Measurements from ENCODE around the gene RNF150.

RNF150 gene

DNA sequence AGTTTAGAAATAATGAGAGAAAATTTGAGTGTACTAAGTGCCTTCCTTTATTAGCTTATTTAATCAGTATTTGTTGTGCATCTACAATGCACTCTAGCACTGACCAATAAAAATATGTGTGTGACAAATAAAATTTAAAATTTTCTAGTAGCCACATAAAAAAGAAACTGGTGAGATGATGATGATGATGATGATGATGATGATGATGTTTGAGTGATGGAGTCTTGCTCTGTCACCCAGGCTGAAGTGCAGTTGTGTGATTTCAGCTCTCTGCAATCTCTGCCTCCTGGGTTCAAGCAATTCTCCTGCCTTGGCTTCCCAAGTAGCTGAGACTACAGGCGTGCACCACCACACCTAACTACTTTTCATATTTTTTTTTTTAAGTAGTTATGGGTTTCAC lies 110.2 kb downstream of the RNF150 start:
- no peak for DNase-seq (ENCODE audit: low read depth)

DNA sequence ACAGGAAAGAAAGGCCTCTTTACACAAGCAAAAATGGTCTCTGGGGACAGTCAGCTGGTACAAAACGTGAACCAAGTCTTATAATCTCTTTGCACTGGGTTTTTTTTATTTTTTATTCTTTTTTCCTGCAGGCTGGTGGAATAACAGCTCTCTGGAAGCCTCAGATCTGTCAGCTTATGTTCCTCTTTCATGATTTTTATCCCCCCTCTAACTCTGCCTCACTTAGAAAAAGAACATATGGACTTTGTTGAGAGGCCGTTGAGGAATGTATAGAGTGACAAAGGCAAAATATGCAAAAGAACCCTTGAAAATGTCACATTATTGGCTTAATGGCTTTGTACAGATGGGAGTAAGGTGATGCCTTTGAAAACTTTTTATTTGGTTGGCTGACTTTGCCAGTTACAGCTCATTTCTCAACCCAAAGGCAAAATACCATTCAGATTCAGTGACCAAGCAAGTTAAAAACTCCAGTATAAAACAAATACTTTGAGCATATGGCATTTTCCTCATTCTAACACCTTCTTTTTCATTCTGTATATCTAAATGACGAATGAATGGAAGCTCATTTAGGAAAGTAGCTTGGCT lies 111.1 kb downstream of the RNF150 start:
- DNase-seq (ENCODE audit: low read depth): no peak

DNA sequence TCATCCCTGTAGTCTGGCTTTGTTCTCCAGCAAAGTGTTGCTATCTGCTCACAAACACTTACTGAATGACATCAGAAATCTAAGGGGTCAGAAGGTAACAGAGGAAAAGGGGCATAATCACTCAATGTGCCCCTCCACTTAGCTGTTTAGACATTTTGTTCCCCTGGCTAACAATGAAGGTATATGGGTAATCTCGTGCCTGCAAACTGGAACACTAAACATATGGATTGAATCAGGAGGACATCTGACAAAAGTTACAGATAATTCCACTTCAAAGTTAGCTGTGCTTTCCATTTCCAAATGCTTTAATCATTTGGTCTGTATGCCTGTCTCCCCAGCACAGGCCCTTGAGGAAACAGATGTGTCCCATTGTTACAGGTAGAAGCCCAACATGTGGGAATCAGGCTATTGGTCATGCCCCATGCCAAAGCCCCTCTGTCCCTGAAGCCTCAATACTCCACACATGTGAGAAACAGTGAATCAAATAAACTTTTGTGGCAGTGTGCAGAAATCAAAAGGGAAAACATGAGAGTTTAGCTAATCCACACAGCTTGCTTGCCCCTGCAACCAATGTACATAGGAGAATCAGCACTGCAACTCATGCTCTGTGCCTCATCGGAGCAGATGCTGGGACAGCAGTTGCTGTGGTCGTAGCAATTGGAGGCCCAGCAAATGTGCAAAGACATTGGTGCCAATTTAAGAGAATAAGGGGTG lies 111.7 kb downstream of the RNF150 start:
- DNase-seq (ENCODE audit: low read depth): no peak

DNA sequence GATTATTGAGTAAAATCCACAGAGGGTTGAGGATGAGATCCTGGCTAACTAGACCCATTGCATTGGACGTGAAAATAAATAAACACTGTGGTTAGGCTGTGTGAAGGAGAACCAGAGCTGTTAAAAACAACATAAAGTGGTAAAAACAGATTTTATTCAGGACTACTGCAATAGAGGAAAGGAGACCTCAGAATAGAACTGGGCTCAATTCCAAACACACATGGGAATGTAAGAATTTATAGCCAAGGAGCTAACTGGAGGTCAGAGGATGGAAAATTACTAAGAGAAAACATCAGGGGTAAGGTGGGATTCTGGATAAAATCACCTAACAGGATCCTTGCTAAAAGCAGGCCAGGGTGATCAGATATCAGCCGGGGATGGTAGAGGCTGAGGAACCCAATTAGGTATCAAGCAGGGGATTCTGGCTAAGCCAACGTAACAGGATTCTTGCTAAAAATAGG lies 112.4 kb downstream of the RNF150 start:
- no peak for DNase-seq (ENCODE audit: low read depth)

DNA sequence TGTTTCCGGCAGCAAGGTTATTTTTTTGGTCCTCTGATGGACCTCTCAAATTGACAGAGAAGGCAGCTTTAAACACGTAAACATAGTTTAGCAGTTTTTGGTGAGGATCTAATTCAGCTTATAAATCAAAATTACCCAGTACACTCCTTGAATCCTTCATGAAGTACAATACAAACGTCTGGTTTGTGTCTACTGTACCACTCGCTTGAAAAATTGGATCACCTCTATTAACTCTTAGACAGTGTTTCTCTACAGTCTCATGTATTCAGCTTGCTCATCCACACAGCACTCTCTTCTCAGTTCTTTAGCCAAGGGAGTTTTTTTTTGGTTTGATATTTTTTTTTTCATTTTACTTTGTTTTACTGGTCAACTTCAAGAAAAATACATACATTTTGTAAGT lies 113.5 kb downstream of the RNF150 start:
- DNase-seq (ENCODE audit: low read depth): no peak

DNA sequence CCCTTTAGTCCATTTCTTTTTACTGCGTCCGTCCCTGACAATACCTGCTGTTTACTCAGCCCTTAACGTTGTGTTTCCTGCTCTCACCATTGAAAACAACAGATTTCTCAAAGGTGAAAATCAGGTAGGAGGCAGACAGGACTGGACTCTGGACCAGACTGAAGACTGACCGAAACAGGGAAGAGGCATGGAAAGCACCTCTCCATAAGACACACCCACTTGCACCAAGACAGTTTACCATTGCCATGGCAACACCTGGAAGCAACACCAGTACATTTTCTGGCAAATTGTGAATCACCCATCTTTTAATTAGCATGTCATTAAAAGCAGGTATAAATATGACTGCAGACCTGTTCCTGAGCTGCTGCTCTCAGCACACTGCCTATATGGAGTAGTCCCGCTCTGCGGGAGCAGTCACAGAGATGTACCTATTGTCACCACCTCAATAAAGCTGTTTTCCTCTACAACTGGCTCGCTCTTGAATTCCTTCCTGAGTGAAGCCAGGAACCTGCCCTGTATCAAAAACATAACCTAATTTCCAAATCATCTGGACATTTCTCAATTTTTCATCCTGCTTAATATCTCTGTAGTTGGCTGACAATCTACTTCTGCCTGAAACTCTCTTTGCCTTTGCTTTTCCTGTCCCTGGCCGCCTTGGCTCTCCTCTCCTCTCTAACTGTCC lies 117.0 kb downstream of the RNF150 start:
- DNase-seq (ENCODE audit: low read depth): no peak

DNA sequence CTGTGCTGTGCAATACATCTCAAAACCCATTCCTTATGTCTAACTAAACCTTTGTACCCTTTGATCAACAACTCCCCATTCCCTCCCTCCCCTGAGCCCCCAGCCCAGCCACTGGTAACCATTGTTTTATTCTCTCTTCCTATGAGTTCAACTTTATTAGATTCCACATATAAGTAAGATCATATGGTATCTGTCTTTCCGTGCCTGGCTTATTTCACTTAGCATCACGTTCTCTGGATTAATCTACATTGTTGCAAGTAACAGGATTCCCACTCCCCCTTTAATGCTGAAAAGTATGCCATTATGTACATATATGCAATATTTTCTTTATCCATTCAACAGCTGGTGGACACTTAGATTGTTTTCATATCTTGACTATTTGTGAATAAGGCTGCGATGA lies 119.4 kb downstream of the RNF150 start:
- DNase-seq (ENCODE audit: low read depth): no peak

DNA sequence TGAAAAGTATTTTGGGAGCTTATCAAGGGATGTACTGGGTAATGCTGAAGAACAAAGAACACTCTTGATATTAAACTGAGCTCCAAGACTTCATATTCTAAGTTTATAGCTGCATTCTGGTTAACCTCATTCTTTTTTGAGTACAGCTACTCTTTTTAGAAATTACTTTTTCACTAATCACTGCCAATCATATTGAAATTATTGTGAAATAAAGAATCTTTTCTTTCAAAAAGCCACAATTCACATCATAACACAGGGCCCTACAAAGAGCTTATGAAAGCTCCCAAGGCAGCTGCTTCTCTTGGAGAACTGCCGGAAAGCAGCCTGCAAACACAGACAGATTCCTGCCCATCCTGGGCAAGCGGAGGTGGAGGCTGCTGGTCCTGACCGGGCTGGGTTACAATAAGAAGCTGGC lies 121.4 kb downstream of the RNF150 start:
- DNase-seq (ENCODE audit: low read depth): no peak

DNA sequence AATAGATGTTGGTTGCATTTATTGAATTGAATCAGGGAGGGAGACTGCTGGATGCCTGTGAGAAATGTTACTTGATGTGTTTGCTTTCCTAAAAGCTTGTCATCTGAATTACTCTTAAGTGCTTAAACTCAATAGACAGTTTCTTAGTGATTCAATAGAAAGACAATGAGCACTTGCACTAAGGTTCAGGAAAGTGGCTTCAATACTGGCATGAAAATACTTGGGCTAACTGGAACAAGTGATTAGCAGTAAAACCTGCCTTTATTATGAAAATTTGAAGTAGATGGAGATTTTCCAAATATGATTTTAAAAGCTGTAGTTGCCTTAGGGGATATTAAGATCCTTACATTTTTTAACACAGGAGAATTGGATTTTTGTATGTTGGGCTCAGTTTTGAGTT lies 123.3 kb downstream of the RNF150 start:
- no peak for DNase-seq (ENCODE audit: low read depth)

DNA sequence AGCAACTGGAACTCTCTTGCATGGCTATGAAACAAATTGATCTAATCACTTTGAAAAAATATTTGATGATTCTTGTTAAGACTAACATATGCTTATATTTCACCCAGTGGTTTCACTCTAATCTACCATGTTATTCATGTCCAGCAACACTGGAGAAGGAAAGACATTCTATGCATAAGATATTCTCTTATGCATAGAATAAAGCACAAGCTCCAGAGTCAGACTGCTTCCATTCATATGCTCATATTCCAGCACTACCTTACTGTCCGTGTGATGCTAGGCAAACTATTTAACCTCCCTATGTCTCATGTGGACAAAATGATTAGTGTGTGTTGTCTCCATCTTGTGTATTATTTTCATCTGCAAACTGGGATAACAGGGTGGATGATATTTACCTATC lies 124.1 kb downstream of the RNF150 start:
- no peak for DNase-seq (ENCODE audit: low read depth)

DNA sequence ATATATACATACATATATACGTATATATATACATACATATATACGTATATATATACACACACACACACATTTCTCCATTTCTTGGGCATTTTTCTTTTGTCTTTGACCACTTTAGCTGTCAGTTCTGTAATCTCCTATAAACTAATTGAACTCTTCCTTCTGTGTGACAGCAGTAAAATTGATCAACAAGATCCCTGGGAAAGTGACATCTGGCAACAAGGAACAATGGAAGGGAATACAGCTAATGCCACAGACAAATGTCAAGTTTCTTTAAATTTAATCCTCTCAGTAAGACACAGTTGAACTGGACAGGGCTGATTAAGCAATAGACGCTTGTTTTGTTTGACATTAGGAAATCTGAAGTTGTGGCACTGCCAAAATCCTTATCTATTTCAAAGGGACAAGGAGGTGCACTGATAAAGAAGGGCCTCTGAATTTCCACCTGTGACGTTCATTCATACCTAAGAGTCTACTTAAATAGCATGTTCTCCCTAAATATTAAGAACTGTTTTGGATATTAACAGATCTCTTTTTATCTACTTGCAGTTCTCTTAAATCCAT lies 126.9 kb downstream of the RNF150 start:
- DNase-seq (ENCODE audit: low read depth): no peak

DNA sequence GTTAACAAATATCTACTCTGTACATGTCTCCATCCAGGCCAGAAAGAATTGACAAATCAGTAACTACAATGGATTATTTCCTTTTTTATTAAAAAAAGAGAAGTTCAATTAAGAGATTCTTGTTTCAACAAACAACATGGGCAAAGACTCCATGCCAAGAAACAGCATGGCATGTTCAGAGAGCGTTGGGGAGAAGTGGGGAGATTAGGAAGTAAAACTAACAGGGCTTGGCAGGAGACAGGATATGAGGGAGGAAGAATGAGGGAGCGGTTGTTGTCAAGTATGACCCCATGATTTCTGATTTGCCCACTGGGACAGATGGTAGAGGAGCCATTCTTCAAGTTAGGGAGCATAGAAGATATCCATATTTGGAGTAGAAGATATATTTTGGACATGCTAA lies 128.4 kb downstream of the RNF150 start:
- DNase-seq (ENCODE audit: low read depth): no peak

DNA sequence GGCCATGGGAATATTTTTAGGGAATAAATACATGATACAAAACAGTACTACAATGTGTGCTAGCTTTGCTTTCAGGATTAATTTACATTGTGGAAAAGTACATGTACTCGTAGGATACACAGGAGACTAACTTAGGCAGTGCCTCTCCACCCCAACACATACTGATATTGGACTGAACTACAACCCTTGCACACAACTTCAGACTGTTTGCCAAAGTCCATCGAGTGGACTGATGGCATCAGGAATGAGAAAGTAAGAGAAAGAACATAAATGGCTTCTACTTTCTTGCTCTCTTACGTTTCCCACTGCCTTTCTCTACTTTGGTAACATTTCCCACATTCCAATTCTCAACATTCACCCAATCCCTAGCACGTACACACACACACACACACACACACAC lies 130.1 kb downstream of the RNF150 start:
- no peak for DNase-seq (ENCODE audit: low read depth)

DNA sequence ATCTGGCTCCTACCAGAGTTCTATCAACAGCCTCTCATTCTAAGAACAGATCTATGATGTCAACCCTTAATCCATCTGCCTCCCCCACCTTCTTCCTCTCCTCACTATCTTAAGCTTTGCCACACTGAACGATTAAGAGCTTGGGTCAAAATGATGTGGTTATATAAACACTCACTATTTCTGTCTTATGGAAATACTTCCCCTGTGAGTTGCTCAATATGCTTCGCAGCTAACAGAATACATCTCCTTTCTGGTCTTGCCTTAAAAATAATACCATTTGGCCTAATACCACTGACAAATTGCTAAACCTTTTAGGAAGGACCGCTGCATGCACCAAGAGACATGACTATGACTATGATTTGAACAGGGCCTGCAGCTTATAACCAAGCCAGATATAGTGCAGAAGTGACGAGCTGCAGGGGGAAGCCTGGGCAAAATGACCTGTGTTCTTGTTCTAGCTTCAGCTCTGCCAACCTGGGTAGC lies 130.9 kb downstream of the RNF150 start:
- no peak for DNase-seq (ENCODE audit: low read depth)

DNA sequence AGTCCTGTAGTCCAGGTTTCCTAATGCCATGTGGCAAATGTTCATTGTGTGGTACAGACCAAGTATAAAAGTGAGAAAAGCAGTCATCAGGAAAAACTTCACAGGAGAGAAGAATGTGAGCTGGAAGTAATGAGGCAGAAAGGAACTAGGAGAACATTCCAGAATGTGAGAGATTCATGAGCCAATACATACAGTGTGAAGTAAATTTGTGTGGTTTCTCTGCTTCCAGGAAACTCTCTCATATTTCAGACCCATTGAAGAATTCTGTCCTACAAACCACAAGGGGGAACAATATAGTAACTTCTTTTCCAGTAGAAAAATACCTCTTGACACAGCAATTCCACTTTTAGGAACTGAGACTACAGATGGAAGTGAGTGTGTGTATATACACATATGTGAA lies 136.5 kb downstream of the RNF150 start:
- DNase-seq (ENCODE audit: low read depth): no peak

DNA sequence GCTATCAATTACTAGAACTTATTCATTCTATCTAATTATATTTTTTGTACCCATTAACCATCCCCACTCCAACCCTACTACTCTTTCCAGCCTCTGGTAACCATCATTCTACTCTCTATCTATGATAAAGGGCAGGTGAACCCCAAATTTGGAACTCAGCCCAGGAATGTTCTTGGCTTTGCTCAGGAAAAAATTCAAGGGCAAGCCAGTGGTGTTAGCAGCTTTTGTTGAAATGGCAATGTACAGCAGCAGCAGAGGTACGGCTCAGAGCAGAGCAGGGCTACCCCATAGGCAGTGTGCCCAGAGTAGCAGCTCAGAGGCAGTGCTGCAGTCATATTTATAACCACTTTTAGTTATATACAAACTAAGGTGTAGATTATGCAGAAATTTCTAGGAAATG lies 138.2 kb downstream of the RNF150 start:
- DNase-seq (ENCODE audit: low read depth): no peak

DNA sequence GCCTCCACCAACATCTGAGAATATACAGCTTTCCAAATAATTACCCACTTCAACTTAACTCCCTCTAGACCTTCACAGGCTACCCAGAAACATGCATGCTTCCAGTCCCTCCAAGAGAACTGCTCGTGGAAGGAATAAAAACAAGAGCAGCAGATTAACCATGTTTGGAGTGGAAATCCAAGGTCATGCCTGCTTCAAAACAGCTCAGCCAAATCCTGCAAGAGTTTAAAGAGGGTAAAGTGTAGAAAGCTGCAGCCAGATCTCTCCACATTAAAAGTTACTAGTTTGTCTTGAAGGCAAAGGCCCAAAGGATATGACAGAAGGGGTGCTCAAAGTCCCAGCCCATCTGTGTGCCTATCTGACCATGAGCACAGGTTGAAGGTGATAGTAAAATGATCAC lies 139.3 kb downstream of the RNF150 start:
- DNase-seq (ENCODE audit: low read depth): no peak

DNA sequence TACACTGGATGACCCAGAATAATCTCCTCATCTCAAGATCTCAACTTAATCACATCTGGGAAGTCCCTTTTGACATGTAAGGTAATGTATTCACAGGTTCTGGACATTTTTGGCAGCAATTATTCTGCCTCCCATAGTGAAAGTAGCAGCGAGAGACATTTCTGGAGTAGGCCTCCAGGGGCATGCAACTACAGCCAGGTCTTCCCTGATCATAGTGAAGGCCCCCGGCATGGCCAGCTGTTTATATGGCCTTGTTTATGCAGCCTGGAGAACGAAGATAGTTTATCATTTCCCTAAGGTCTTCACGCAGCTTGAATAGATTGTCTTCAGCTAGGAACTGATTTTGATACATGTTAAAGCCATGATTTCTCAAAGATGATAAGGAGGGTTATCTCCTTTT lies 139.9 kb downstream of the RNF150 start:
- no peak for DNase-seq (ENCODE audit: low read depth)

DNA sequence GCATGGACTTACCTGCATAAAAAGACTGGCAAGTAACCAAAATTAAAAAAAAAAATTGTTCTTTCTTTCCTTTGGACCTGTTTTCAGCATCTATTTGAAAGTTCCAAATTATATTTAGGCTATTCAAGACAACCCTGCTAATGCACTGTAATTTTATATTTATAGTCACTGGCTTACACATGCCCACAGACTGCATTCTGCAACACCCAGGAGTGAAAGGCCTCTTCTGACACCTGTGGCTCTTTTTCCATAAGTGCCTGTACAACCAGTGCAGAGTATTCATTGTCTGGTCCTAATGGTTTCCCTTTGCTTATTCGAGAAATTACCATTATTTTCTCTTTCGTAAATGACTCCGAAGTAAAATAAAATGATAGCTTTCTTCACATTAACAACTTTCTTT lies 143.3 kb downstream of the RNF150 start:
- DNase-seq (ENCODE audit: low read depth): no peak

DNA sequence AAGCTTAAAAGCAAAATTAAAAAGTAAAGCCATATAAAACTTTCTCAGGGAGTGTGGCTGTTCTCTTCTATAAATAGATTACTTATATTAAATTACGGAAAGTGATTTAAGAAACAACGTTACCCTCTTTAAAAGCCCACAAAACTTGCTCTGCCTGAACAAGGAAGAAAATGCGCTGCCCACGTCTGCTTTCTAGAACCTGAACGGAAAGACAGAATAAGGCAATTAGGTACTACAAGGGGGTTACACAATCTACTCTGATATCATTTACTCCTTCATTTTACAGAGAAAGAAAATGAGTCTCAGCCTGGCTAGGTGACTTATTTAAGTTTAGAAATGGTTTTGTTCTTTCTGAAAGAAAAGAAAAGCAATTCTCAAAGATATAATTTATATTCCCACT lies 147.2 kb downstream of the RNF150 start:
- DNase-seq (ENCODE audit: low read depth): no peak

DNA sequence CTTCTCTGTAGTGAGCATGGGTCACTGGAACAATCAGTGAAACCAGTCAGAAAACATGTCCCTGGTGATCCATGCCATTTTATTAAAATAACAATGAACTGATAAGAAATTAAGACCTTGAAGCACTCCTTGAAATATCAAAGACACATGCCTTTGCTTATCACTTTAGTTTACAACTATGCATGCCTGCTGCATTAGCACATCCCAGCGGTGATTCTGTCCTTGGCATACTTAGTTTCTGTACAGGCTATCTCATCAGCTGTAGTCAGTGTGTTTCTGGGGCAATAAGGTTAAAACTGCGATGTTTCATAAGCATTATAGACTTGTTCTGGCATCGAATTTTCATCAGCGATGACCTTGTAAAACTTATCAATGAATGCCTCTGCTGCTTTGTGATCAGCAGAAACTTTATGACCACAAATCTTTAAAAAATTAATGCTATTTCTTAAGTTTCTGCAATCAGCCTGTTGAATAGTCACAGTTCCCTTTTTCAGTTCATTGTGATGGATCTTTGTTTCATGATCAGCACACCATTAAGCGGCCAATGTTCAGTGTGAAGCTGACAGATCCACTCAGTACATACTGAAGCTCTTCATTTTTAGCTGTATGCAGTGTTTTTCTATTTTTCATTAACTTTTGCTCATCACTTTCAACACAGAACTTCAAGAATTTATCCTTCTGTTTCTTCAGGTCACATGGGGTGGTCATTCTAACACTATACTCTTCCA lies 150.5 kb downstream of the RNF150 start:
- DNase-seq (ENCODE audit: low read depth): no peak

DNA sequence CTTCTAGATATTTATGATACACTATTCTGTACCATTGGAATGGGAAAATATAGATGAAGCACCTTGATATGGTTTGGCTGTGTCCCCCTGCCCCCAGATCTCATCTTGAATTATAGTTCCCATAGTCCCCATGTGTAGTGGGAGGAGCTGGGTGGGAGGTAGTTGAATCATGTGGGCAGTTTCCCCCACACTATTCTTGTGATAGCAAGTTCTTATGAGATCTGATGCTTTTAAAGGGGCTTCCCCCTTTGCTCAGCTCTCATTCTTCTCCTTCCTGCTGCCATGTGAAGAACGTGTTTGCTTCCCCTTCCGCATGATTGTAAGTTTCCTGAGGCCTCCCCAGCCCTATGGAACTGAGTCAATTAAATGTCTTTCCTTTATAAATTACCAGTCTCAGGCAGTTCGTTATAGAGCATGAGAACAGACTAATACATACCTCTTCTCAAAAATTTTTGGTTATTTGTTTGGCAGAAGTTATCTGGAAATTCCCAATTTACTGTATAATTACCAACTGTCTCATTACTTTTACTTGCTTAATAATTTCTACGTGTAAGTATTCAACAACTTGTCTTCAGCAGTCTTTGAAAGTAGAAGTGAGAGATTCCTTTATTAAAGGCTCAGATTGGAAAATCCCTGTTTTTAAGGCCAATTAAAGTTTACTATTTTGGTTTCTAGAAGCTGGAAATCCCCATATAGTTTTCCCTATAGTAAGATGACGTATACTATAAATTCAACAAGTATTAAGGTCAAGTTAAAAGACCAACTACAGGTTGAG lies 152.7 kb downstream of the RNF150 start:
- DNase-seq (ENCODE audit: low read depth): no peak
